WI38 (cell line): Measurements from ENCODE around the gene PRSS2.

Experiments
- H3K4me3 ChIP-seq: 2 replicates; pipeline ENCODE4 v1.5.1; 2011; ENCODE audit warnings: low read depth, mild to moderate bottlenecking, control low read depth, low read length
- TF ChIP-seq, protein P1 (sequence below): IDR thresholded peaks from 2 replicates; pipeline ENCODE4 v1.5.1; 2012; ENCODE audit warnings: low read depth, mild to moderate bottlenecking, control low read depth, low read length

Gene PRSS2

DNA sequence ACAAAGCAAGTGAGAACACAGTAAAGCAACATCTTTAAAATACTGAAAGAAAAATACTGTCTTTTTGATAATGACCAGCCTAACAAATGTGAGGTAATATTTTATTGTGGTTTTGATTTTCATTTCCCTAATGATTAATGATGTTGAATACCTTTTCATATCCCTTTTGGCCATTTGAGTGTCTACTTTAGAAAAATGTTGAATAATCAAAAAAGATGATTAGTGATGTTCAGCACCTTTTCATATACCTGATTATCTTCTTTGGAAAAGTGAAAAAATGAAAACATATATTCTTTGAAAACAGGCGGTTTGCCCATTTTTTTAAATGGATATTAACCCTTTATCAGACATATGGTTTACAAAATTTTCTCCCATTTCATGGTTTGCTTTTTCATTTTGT lies 51.9 kb downstream of the PRSS2 start:
- TF ChIP-seq, protein P1, sequence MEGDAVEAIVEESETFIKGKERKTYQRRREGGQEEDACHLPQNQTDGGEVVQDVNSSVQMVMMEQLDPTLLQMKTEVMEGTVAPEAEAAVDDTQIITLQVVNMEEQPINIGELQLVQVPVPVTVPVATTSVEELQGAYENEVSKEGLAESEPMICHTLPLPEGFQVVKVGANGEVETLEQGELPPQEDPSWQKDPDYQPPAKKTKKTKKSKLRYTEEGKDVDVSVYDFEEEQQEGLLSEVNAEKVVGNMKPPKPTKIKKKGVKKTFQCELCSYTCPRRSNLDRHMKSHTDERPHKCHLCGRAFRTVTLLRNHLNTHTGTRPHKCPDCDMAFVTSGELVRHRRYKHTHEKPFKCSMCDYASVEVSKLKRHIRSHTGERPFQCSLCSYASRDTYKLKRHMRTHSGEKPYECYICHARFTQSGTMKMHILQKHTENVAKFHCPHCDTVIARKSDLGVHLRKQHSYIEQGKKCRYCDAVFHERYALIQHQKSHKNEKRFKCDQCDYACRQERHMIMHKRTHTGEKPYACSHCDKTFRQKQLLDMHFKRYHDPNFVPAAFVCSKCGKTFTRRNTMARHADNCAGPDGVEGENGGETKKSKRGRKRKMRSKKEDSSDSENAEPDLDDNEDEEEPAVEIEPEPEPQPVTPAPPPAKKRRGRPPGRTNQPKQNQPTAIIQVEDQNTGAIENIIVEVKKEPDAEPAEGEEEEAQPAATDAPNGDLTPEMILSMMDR = no peak
- H3K4me3 ChIP-seq = no peak overlapping the region
